Neural progenitor cell (in vitro differentiated cells): Measurements from ENCODE around the gene SERPINE2. TPM values are rescaled to one million over a fixed set of nuclear protein-coding genes. Genes with fewer than 3 reads are reported as not detected.

Experiments
- DNase-seq: peaks from one replicate; pipeline ENCODE4 v3.0.0-alpha.2; 2016; ENCODE audit warnings: low spot score
- H2AFZ ChIP-seq: fragments of 200-600 bp; sonication (generic); replicated peaks from 2 replicates; pipeline ENCODE4 v1.6.1; 2016; ENCODE audit warnings: antibody characterized with exemption
- H3F3A ChIP-seq: fragments of 200-600 bp; sonication (generic); 2 replicates; pipeline ENCODE4 v1.6.1; 2016; ENCODE audit warnings: antibody characterized with exemption, low read depth
- H3K27ac ChIP-seq: fragments of 200-600 bp; sonication (generic); 2 replicates; pipeline ENCODE4 v1.5.1; 2016; ENCODE audit warnings: mild to moderate bottlenecking
- H3K27me3 ChIP-seq: fragments of 200-600 bp; sonication (generic); 2 replicates; pipeline ENCODE4 v1.6.1; 2016; ENCODE audit warnings: mild to moderate bottlenecking, moderate library complexity
- H3K36me3 ChIP-seq: fragments of 200-600 bp; sonication (generic); 2 replicates; pipeline ENCODE4 v1.5.1; 2016
- H3K4me1 ChIP-seq: fragments of 200-600 bp; sonication (generic); 2 replicates; pipeline ENCODE4 v1.6.1; 2016; ENCODE audit warnings: mixed run types
- H3K4me2 ChIP-seq: fragments of 200-600 bp; sonication (generic); 2 replicates; pipeline ENCODE4 v1.6.1; 2016
- H3K4me3 ChIP-seq: fragments of 200-600 bp; sonication (generic); 2 replicates; pipeline ENCODE4 v1.5.1; 2016
- H3K79me2 ChIP-seq: fragments of 200-600 bp; sonication (generic); 2 replicates; pipeline ENCODE4 v1.6.1; 2016; ENCODE audit warnings: low read depth
- H3K9ac ChIP-seq: fragments of 200-600 bp; sonication (generic); 2 replicates; pipeline ENCODE4 v1.6.1; 2016
- H3K9me3 ChIP-seq: fragments of 200-600 bp; sonication (generic); 2 replicates; pipeline ENCODE4 v1.5.1; 2016; ENCODE audit warnings: low read depth
- H4K20me1 ChIP-seq: fragments of 200-600 bp; sonication (generic); 2 replicates; pipeline ENCODE4 v1.6.1; 2016; ENCODE audit warnings: low read depth
- H3K27ac Mint-ChIP-seq: 3 replicates; pipeline ENCODE4 v1.8.0; 2021; ENCODE audit warnings: mixed read lengths
- H3K27me3 Mint-ChIP-seq: 2 replicates; pipeline ENCODE4 v1.8.0; 2022; ENCODE audit warnings: low read depth, mild to moderate bottlenecking, inconsistent platforms, moderate library complexity, mixed read lengths; ENCODE audit not compliant: insufficient read depth
- H3K36me3 Mint-ChIP-seq: 3 replicates; pipeline ENCODE4 v1.8.0; 2021; ENCODE audit warnings: mixed read lengths
- H3K4me1 Mint-ChIP-seq: 3 replicates; pipeline ENCODE4 v1.8.0; 2021; ENCODE audit warnings: mixed read lengths
- H3K4me3 Mint-ChIP-seq: 3 replicates; pipeline ENCODE4 v1.8.0; 2021; ENCODE audit warnings: mild to moderate bottlenecking, moderate library complexity, mixed read lengths
- H3K9me3 Mint-ChIP-seq: 3 replicates; pipeline ENCODE4 v1.8.0; 2020; ENCODE audit warnings: mixed read lengths
- EZH2 ChIP-seq: fragments of 200-600 bp; sonication (generic); IDR thresholded peaks from 2 replicates; pipeline ENCODE4 v1.6.1; 2017; ENCODE audit warnings: antibody characterized with exemption, mild to moderate bottlenecking, moderate library complexity
- EZH2phosphoT487 ChIP-seq: fragments of 200-600 bp; sonication (generic); IDR thresholded peaks from 2 replicates; pipeline ENCODE4 v1.6.1; 2017; ENCODE audit warnings: antibody characterized with exemption
- total RNA-seq: library from RNA; depleted of rRNA; stranded (reverse); fragments of >200 nt; gene quantifications from 2 replicates; pipeline ENCODE4 v1.2.3, GENCODE V29; 2015; ENCODE audit warnings: low replicate concordance
- TF ChIP-seq, protein P1 (sequence below): fragments of 200-600 bp; sonication (generic); IDR thresholded peaks from 2 replicates; pipeline ENCODE4 v1.5.1; 2017; ENCODE audit warnings: antibody characterized with exemption, mild to moderate bottlenecking

SERPINE2 gene
- total RNA-seq, 1 donor from 2014 or later, result 28.8 TPM

DNA sequence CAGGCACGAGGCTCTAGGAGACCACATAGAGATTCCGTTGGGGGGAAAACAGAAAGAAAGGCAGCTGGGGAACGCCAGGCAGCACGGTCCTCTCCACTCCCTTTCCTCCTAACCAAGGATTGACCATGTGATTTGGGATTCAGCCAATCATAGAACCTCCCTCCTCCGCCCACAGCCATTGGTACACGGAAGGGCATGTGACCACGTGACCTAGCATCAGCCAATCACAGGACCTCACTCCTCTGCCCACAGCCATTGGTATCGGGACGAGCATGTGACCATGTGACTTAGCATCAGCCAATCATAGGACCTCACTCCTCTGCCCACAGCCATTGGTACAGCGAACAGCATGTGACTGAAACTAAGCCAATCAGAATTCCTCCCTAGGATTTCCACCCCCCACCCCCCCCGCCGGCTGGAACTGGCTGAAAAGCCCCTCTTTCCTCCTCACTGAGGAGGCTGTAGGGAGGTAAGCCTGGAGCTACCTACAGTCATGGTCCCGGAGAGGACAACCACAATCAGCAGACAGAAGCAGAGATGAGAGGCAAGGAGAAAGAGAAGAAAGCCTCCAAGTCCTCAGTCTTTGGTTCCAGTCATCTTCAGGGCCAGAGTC, 7.6 kb downstream of the SERPINE2 start:
- H3K27me3 Mint-ChIP-seq, result peaks cover 5% of the 10 kb centered on the region
- no peak overlapping the region for H3K4me3 ChIP-seq
- no peaks in the 10 kb centered on the region for H3F3A ChIP-seq
- no peak overlapping the region for H3K4me2 ChIP-seq
- DNase-seq, result no peak
- H3K79me2 ChIP-seq, result peaks cover 11% of the 10 kb centered on the region
- H3K27me3 ChIP-seq, result peaks cover under 1% of the 10 kb centered on the region
- H2AFZ ChIP-seq, result no peak overlapping the region
- no peaks in the 10 kb centered on the region for H4K20me1 ChIP-seq
- TF ChIP-seq, protein P1, sequence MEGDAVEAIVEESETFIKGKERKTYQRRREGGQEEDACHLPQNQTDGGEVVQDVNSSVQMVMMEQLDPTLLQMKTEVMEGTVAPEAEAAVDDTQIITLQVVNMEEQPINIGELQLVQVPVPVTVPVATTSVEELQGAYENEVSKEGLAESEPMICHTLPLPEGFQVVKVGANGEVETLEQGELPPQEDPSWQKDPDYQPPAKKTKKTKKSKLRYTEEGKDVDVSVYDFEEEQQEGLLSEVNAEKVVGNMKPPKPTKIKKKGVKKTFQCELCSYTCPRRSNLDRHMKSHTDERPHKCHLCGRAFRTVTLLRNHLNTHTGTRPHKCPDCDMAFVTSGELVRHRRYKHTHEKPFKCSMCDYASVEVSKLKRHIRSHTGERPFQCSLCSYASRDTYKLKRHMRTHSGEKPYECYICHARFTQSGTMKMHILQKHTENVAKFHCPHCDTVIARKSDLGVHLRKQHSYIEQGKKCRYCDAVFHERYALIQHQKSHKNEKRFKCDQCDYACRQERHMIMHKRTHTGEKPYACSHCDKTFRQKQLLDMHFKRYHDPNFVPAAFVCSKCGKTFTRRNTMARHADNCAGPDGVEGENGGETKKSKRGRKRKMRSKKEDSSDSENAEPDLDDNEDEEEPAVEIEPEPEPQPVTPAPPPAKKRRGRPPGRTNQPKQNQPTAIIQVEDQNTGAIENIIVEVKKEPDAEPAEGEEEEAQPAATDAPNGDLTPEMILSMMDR, result no peak
- TF ChIP-seq EZH2phosphoT487 (no peak), EZH2 (no peak)
- no peak overlapping the region for H3K4me3 Mint-ChIP-seq
- H3K4me1 Mint-ChIP-seq, result peaks cover 11% of the 10 kb centered on the region
- no peaks in the 10 kb centered on the region for H3K36me3 Mint-ChIP-seq
- no peak overlapping the region for H3K27ac Mint-ChIP-seq
- H3K27ac ChIP-seq, result no peak overlapping the region
- H3K9me3 Mint-ChIP-seq, result no peaks in the 10 kb centered on the region
- no peaks in the 10 kb centered on the region for H3K36me3 ChIP-seq
- H3K4me1 ChIP-seq, result peaks cover 33% of the 10 kb centered on the region
- no peaks in the 10 kb centered on the region for H3K9me3 ChIP-seq
- H3K9ac ChIP-seq, result no peak overlapping the region

DNA sequence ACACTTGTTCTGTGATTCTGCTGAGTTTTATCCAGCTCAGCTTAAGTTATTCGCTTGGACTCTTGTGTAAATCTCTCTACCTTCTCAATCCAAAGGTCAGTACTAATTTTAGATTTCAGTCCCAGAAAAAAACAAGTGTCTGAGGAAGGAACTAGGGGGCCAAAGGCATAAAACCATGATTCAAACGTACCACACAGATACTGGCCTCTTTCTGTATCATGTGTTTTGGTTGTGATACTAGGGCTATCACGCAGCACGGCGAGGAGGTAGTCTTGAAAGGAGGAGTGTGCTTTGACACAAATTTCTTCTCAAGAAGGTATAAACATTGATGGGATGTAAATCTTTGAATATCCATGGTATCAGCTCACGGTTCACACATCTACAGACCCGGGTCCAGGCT, 8.3 kb downstream of the SERPINE2 start:
- Mint-ChIP-seq H3K9me3 (no peaks in the 10 kb centered on the region), H3K4me3 (no peak overlapping the region), H3K27me3 (peaks cover 3% of the 10 kb centered on the region), H3K27ac (no peak overlapping the region), H3K36me3 (no peaks in the 10 kb centered on the region), H3K4me1 (peaks cover 11% of the 10 kb centered on the region)
- H3K9me3 ChIP-seq, result no peaks in the 10 kb centered on the region
- no peak overlapping the region for H3K4me3 ChIP-seq
- no peak overlapping the region for H2AFZ ChIP-seq
- H3K27me3 ChIP-seq, result no peaks in the 10 kb centered on the region
- H3K9ac ChIP-seq, result no peak overlapping the region
- DNase-seq, result no peak
- no peaks in the 10 kb centered on the region for H3F3A ChIP-seq
- TF ChIP-seq EZH2phosphoT487 (no peak), EZH2 (no peak)
- TF ChIP-seq, protein P1, result no peak
- no peaks in the 10 kb centered on the region for H4K20me1 ChIP-seq
- peaks cover 9% of the 10 kb centered on the region for H3K79me2 ChIP-seq
- no peak overlapping the region for H3K27ac ChIP-seq
- H3K4me1 ChIP-seq, result peaks cover 35% of the 10 kb centered on the region
- H3K36me3 ChIP-seq, result no peaks in the 10 kb centered on the region
- no peak overlapping the region for H3K4me2 ChIP-seq

DNA sequence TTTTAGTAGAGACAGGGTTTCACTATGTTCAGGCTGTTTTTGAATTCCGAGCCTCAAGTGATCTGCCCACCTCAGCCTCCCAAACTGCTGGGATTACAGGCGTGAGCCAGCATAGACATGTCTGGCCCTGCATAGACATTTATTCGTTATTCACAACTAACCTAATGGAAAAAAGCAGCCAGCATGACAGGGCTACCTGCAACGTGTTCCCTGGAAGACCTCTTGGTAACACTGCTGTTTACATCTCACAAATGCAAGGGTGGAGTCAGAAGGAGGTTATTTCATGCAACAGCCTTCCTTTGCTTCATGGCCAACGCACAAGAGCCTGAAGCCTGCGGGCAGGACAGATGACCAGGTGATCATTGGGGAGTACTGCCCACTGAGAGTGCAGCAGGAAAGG, 9.2 kb downstream of the SERPINE2 start:
- no peaks in the 10 kb centered on the region for H3K27me3 ChIP-seq
- H3K9me3 ChIP-seq, result no peaks in the 10 kb centered on the region
- no peaks in the 10 kb centered on the region for H3K9me3 Mint-ChIP-seq
- no peaks in the 10 kb centered on the region for H3K27me3 Mint-ChIP-seq
- no peak overlapping the region for H3K4me2 ChIP-seq
- DNase-seq, result no peak
- H3F3A ChIP-seq, result no peaks in the 10 kb centered on the region
- H2AFZ ChIP-seq, result no peak overlapping the region
- H3K9ac ChIP-seq, result no peak overlapping the region
- H3K4me3 ChIP-seq, result no peak overlapping the region
- H3K4me1 Mint-ChIP-seq, result peaks cover 11% of the 10 kb centered on the region
- no peak overlapping the region for H3K4me3 Mint-ChIP-seq
- H3K4me1 ChIP-seq, result peaks cover 35% of the 10 kb centered on the region
- H3K36me3 ChIP-seq, result no peaks in the 10 kb centered on the region
- no peak overlapping the region for H3K27ac ChIP-seq
- H3K36me3 Mint-ChIP-seq, result no peaks in the 10 kb centered on the region
- no peak overlapping the region for H3K27ac Mint-ChIP-seq
- no peaks in the 10 kb centered on the region for H4K20me1 ChIP-seq
- no peak for TF ChIP-seq EZH2phosphoT487
- no peak for TF ChIP-seq EZH2
- TF ChIP-seq, protein P1, result no peak
- peaks cover 5% of the 10 kb centered on the region for H3K79me2 ChIP-seq
